Esophagus muscularis mucosa (tissue), 4 donors: Measurements from ENCODE around the gene RRBP1. TPM values are rescaled to one million over a fixed set of nuclear protein-coding genes. Genes with fewer than 3 reads are reported as not detected.

Experiments used
- DNase-seq: peaks from one replicate; pipeline ENCODE4 v3.0.0-alpha.2; 2017; ENCODE audit errors: extremely low spot score
- H3K27ac ChIP-seq, 4 donors: fragments of 200-600 bp; sonication (generic); replicated peaks in 1 of 4; 1 replicate in 3 of 4; 2 replicates in 1 of 4; pipeline ENCODE4 v1.5.1; 2016 to 2019; ENCODE audit warnings: mild to moderate bottlenecking in 1 of 4
- H3K27me3 ChIP-seq, 4 donors: fragments of 200-600 bp; sonication (generic); one replicate each; pipeline versions ENCODE4 v1.5.1 to v1.6.0; 2016 to 2019
- H3K36me3 ChIP-seq, 4 donors: fragments of 200-600 bp; sonication (generic); one replicate each; pipeline ENCODE4 v1.5.1; 2016 to 2019
- H3K4me1 ChIP-seq, 4 donors: fragments of 200-600 bp; sonication (generic); one replicate each; pipeline ENCODE4 v1.5.1; 2016 to 2019
- H3K4me3 ChIP-seq, 4 donors: fragments of 200-600 bp; sonication (generic); 1 replicate in 2 of 4; 2 replicates in 2 of 4; pipeline ENCODE4 v1.5.1; 2016 to 2019; ENCODE audit warnings: mild to moderate bottlenecking in 4 of 4, moderate library complexity in 1 of 4
- H3K9me3 ChIP-seq, 4 donors: fragments of 200-600 bp; sonication (generic); 1 replicate in 3 of 4; 2 replicates in 1 of 4; pipeline ENCODE4 v1.5.1; 2016 to 2019
- EP300 ChIP-seq: sonication (generic); formaldehyde crosslinking; IDR thresholded peaks from one replicate; pipeline ENCODE4 v1.6.1; 2017; ENCODE audit warnings: antibody characterized with exemption
- POLR2A ChIP-seq: fragments of 450-650 bp; IDR thresholded peaks from one replicate; pipeline ENCODE4 v1.6.1; 2017; ENCODE audit warnings: antibody characterized with exemption, moderate library complexity, mild to moderate bottlenecking, low read depth
- POLR2AphosphoS5 ChIP-seq, 2 donors: sonication (generic); formaldehyde crosslinking; IDR thresholded peaks; one replicate each; pipeline ENCODE4 v1.6.1; 2017; ENCODE audit warnings: antibody characterized with exemption in 2 of 2
- WGBS: methylation state at CpG from one replicate; pipeline ENCODE4 v1.1.5; 2018; 5-methylcytosine and 5-hydroxymethylcytosine counted together
- intact Hi-C: fragments of 100-400 bp; cut with DNase I; formaldehyde crosslinking; loops from one replicate; pipeline ENCODE4 v1.15.1; 2023
- total RNA-seq, 4 donors: library from RNA; depleted of rRNA; stranded (reverse); fragments of >200 nt; gene quantifications; one replicate each; pipeline versions ENCODE4 v1.1.0 to v1.2.1, GENCODE V29; 2016
- TF ChIP-seq, protein P1 (sequence below), 3 experiments: fragments of 200-600 bp in 2 of 3; fragments of 450-650 bp in 1 of 3; sonication (generic) in 2 of 3; IDR thresholded peaks; one replicate each; pipeline ENCODE4 v1.5.1; 2017 to 2019; ENCODE audit warnings: antibody characterized with exemption in 3 of 3, mild to moderate bottlenecking in 2 of 3, moderate library complexity in 1 of 3

RRBP1 gene
- total RNA-seq, 4 donors from 2014 or later = 61.5 to 86.6 (median 65.4) TPM

GRCh38 chr20:17680836-17681725, 961 bp downstream of the RRBP1 start:
- no peak for TF ChIP-seq POLR2A
- TF ChIP-seq, protein P1, sequence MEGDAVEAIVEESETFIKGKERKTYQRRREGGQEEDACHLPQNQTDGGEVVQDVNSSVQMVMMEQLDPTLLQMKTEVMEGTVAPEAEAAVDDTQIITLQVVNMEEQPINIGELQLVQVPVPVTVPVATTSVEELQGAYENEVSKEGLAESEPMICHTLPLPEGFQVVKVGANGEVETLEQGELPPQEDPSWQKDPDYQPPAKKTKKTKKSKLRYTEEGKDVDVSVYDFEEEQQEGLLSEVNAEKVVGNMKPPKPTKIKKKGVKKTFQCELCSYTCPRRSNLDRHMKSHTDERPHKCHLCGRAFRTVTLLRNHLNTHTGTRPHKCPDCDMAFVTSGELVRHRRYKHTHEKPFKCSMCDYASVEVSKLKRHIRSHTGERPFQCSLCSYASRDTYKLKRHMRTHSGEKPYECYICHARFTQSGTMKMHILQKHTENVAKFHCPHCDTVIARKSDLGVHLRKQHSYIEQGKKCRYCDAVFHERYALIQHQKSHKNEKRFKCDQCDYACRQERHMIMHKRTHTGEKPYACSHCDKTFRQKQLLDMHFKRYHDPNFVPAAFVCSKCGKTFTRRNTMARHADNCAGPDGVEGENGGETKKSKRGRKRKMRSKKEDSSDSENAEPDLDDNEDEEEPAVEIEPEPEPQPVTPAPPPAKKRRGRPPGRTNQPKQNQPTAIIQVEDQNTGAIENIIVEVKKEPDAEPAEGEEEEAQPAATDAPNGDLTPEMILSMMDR (IDR thresholded peaks at IDR 0.05) = peak; percentile 66 to 86 (median 82)
- TF ChIP-seq POLR2AphosphoS5 (IDR thresholded peaks at IDR 0.05) = peak in 1 of 2 donors; percentile 4
- no peak for TF ChIP-seq EP300
- 1% methylated on average over 30 of the region's 110 CpGs for WGBS
- no peak for DNase-seq

DNA sequence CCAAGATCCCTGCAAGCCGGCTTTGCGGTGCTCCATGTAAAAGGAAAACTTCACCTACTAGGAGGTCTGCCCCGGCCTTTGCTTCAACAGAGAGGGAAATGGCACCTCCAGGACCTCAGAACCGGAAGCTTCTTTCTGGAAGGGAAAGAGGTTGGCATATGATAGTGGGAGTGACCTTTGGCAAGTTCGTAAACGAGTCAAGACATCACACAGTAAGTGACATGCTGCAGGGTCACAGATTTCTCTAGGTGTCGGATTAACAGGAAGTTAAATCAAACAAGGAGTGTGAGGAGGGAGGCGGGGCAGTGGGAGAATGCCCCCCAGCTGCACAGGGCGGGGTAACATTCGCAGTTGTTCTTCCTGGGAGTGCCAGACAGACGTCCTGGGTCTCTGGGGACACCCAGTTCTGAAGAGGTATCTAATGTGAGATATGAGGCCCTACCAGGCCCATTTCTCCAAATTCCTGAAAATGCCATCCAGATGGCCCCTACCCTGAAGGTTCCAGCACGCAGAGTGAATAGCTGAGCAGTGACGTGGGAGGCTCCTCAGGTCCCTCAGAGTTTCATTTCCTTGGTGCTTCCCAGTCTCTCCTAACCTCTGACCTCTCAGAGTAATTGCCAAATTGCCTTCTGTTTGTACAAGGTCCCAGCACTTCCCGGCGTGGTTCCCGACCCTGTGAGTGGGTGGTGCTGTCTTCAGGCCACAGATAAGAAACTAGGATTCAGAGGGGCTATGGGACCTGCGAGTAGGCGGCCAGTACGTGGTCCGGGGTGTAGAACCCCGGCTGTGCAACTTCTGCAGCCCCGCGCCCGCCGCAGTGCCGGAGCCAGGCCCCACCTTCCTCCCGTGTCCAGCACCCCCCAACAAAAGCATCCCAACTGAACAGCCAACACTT, 1.9 kb downstream of the RRBP1 start:
- DNase-seq = no peak
- Histone ChIP-seq H3K4me3 (peak overlapping the region; percentile 79 to 94 (median 86)), H3K36me3 (peaks cover 0 to 24% (median 1%) of the 10 kb centered on the region in 4 donors), H3K27me3 (no peaks in the 10 kb centered on the region), H3K27ac (peak overlapping the region; percentile 87 to 96 (median 96)), H3K4me1 (peaks cover 17 to 50% (median 42%) of the 10 kb centered on the region in 4 donors), H3K9me3 (no peaks in the 10 kb centered on the region)
- TF ChIP-seq POLR2A (no peak), POLR2AphosphoS5 (IDR thresholded peaks at IDR 0.05) (no peak), EP300 (no peak)
- TF ChIP-seq, protein P1 (IDR thresholded peaks at IDR 0.05) = no peak
- intact Hi-C loops = loop anchor here (2.0 to 10.0 kb wide), 3 partner anchors 125 to 317 kb away; no protein-coding TSS in a partner anchor
- 32% methylated on average over 16 of the region's 27 CpGs for WGBS

More at GRCh38 chr20:17680836-17681725, 961 bp downstream of the RRBP1 start:
- H3K27me3 ChIP-seq = no peaks in the 10 kb centered on the region
- no peaks in the 10 kb centered on the region for H3K9me3 ChIP-seq
- peaks cover 8 to 41% (median 33%) of the 10 kb centered on the region in 4 donors for H3K4me1 ChIP-seq
- peaks cover 0 to 24% (median 1%) of the 10 kb centered on the region in 4 donors for H3K36me3 ChIP-seq
- intact Hi-C loops = loop anchor here (2.0 to 10.0 kb wide), 3 partner anchors 124 to 316 kb away; no protein-coding TSS in a partner anchor
- H3K4me3 ChIP-seq = peak overlapping the region; percentile 79 to 94 (median 86)
- peak overlapping the region; percentile 87 to 96 (median 96) for H3K27ac ChIP-seq

- WGBS = 90% methylated on average over 3 of the region's 3 CpGs
- no peaks in the 10 kb centered on the region for H3K27me3 ChIP-seq
- DNase-seq = no peak
- TF ChIP-seq EP300 (no peak), POLR2A (no peak), POLR2AphosphoS5 (IDR thresholded peaks at IDR 0.05) (no peak)
- TF ChIP-seq, protein P1 (IDR thresholded peaks at IDR 0.05) = no peak
- peak overlapping the region in 1 of 4 donors; percentile 96 for H3K27ac ChIP-seq
- H3K9me3 ChIP-seq = no peaks in the 10 kb centered on the region
- peaks cover 26 to 58% (median 51%) of the 10 kb centered on the region in 4 donors for H3K4me1 ChIP-seq
- no peak overlapping the region for H3K4me3 ChIP-seq
- intact Hi-C loops = no loop called here
- H3K36me3 ChIP-seq = peaks cover 0 to 24% (median 3%) of the 10 kb centered on the region in 4 donors
These were observed 3.2 kb downstream of the RRBP1 start for GRCh38 chr20:17678886-17679285.

DNA sequence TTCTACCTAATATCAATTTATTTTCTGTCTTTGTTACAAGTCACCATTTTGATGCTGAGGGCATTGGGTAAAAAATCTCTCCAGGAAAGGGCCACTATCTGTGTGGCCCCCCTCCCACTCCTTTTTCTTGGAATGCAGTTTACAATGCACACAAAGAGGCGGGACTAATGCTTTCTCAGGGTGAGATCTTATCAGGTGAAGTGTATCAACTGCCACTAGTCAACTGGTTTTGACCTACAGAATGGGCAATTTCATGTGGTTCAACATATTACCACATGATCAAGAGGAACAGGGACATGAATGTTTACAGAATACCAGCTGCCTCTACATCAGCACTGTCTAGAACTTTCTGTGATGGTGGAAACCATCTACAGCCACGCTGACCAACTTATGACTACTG, 3.7 kb downstream of the RRBP1 start:
- H3K27me3 ChIP-seq = no peaks in the 10 kb centered on the region
- no peak for DNase-seq
- 97% methylated on average over 2 of the region's 2 CpGs for WGBS
- H3K27ac ChIP-seq = no peak overlapping the region
- TF ChIP-seq POLR2AphosphoS5 (IDR thresholded peaks at IDR 0.05) (no peak), POLR2A (no peak), EP300 (no peak)
- TF ChIP-seq, protein P1 (IDR thresholded peaks at IDR 0.05) = no peak
- H3K36me3 ChIP-seq = peaks cover 0 to 24% (median 3%) of the 10 kb centered on the region in 4 donors
- H3K4me3 ChIP-seq = no peak overlapping the region
- intact Hi-C loops = no loop called here
- H3K4me1 ChIP-seq = peaks cover 26 to 55% (median 52%) of the 10 kb centered on the region in 4 donors
- no peaks in the 10 kb centered on the region for H3K9me3 ChIP-seq
